ENCODE data around the gene SET. TPM values are rescaled to one million over a fixed set of nuclear protein-coding genes. Genes with fewer than 3 reads are reported as not detected.

The SET gene
- total RNA-seq, 2 experiments from 2014 or later, result 598 to 701 TPM

- POLR2A ChIA-PET, result no interaction called here
- Histone ChIP-seq H2AFZ (ENCODE audit: low read length) (no peak overlapping the region), H3K79me2 (ENCODE audit: insufficient read depth, low read depth, low read length) (peaks cover 5% of the 10 kb centered on the region; the same call in 1 of the 2 replicates), H3K27ac (ENCODE audit: low read depth, low read length, poor library complexity, severe bottlenecking) (no peak overlapping the region), H3K4me1 (ENCODE audit: insufficient read depth, low read length, poor library complexity, severe bottlenecking) (peaks cover 20% of the 10 kb centered on the region), H4K20me1 (ENCODE audit: insufficient read depth, low read length) (no peaks in the 10 kb centered on the region), H3K9me3 (ENCODE audit: low read length) (no peaks in the 10 kb centered on the region), H3K4me3 (ENCODE audit: low read depth, low read length, poor library complexity, severe bottlenecking) (no peak overlapping the region), H3K9me2 (ENCODE audit: insufficient read depth, low read length) (no peaks in the 10 kb centered on the region), H3K36me3 (ENCODE audit: insufficient read depth, low read length) (no peaks in the 10 kb centered on the region; the same call in 1 of the 2 replicates), H3K4me2 (ENCODE audit: low read length) (no peak overlapping the region)
- CTCF ChIA-PET (ENCODE audit: unreplicated experiment), result interaction anchor here (1.2 kb wide), 1 partner anchor 96 kb away, joined by 4 read pairs; the partner anchor contains the start of gene ENDOG
- no peak for DNase-seq (ENCODE audit: low spot score)
- TF ChIP-seq CTCF (conservative IDR thresholded peaks at IDR 0.05; ENCODE audit: low read length) (no peak), EZH2phosphoT487 (IDR thresholded peaks at IDR 0.05; ENCODE audit: borderline replicate concordance, low read depth, low read length) (no peak)
- intact Hi-C loops (cut with micrococcal nuclease; ENCODE audit: unreplicated experiment), result loop anchor here (5.0 to 10.0 kb wide), 4 partner anchors 77 to 264 kb away; partner anchors contain the start of genes ODF2, PHYHD1 and SPTAN1
- BruUV-seq (replicated peaks), result no TSS peak
These were observed 32.5 kb downstream of the SET start for GRCh38 chr9:128721487-128722010.

GRCh38 chr9:128722380-128723351, 33.6 kb downstream of the SET start:
- Histone ChIP-seq H3K79me2 (ENCODE audit: insufficient read depth, low read depth, low read length) (peaks cover 5% of the 10 kb centered on the region; the same call in 1 of the 2 replicates), H2AFZ (ENCODE audit: low read length) (no peak overlapping the region), H3K4me3 (ENCODE audit: low read depth, low read length, poor library complexity, severe bottlenecking) (peak overlapping the region; percentile 90), H3K9me3 (ENCODE audit: low read length) (no peaks in the 10 kb centered on the region), H3K36me3 (ENCODE audit: insufficient read depth, low read length) (no peaks in the 10 kb centered on the region; the same call in 1 of the 2 replicates), H4K20me1 (ENCODE audit: insufficient read depth, low read length) (no peaks in the 10 kb centered on the region), H3K9me2 (ENCODE audit: insufficient read depth, low read length) (no peaks in the 10 kb centered on the region), H3K27ac (ENCODE audit: low read depth, low read length, poor library complexity, severe bottlenecking) (peak overlapping the region; percentile 14), H3K4me1 (ENCODE audit: insufficient read depth, low read length, poor library complexity, severe bottlenecking) (peaks cover 24% of the 10 kb centered on the region), H3K4me2 (ENCODE audit: low read length) (peak overlapping the region; percentile 94)
- no TSS peak for BruUV-seq (replicated peaks)
- ChIA-PET CTCF (ENCODE audit: unreplicated experiment) (interaction anchor here (1.2 kb wide), 1 partner anchor 95 kb away, joined by 4 read pairs; the partner anchor contains the start of gene ENDOG), POLR2A (no interaction called here)
- intact Hi-C loops (cut with micrococcal nuclease; ENCODE audit: unreplicated experiment), result loop anchor here (5.0 to 10.0 kb wide), 4 partner anchors 78 to 265 kb away; partner anchors contain the start of genes ODF2, PHYHD1 and SPTAN1
- TF ChIP-seq EZH2phosphoT487 (IDR thresholded peaks at IDR 0.05; ENCODE audit: borderline replicate concordance, low read depth, low read length), result no peak
- no peak for TF ChIP-seq CTCF (conservative IDR thresholded peaks at IDR 0.05; ENCODE audit: low read length)
- DNase-seq (ENCODE audit: low spot score), result no peak

Measured in OCI-LY7 (cell line).